ENCODE results near the gene COL8A2. TPM values are rescaled to one million over a fixed set of nuclear protein-coding genes. Genes with fewer than 3 reads are reported as not detected.

Gene COL8A2
- total RNA-seq, 2 donors from 2014 or later, result 0.25 TPM; not detected in 1

- H3K4me1 Mint-ChIP-seq, result peaks cover 57% of the 10 kb centered on the region
- peak overlapping the region; percentile 90 for H3K4me3 Mint-ChIP-seq
- peaks cover under 1% of the 10 kb centered on the region for H3K36me3 Mint-ChIP-seq (ENCODE audit: low read depth)
- H3K9me3 ChIP-seq (ENCODE audit: control insufficient read depth, low read length, poor library complexity, severe bottlenecking), result no peaks in the 10 kb centered on the region
- ATAC-seq (no peak), DNase-seq (no peak)
- H3K27me3 Mint-ChIP-seq, result no peaks in the 10 kb centered on the region
- H3K27ac Mint-ChIP-seq, result peak overlapping the region; percentile 100
These were observed 29.3 kb upstream of the COL8A2 start for GRCh38 chr1:36154335-36154734.

DNA sequence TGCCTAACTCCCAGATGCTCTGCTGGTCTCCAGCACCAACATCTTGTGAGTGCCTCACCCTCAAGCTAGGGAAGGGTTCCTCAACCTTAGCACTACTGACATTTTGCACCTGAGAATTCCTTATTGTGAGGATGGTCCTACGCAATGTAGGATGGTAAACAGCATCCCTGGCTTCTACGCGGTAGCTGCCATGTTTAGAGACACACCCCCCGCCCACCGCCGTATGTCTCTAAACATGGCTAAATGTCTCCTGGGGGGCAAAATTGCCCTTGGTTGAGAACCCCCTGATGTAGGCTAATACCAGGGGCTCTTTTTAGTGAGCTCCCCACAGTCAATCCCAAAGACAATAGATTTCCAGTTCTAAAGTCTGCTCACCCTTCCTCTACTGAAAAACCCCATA lies 28.5 kb upstream of the COL8A2 start:
- Mint-ChIP-seq H3K4me1 (peaks cover 60% of the 10 kb centered on the region), H3K27ac (peak overlapping the region; percentile 100)

GRCh38 chr1:36151845-36152203 lies 26.8 kb upstream of the COL8A2 start:
- peak overlapping the region; percentile 85 for H3K4me3 Mint-ChIP-seq
- peaks cover 3% of the 10 kb centered on the region for H3K36me3 Mint-ChIP-seq (ENCODE audit: low read depth)
- peaks cover 58% of the 10 kb centered on the region for H3K4me1 Mint-ChIP-seq
- ATAC-seq (no peak), DNase-seq (peak in 2 of 3 donors; percentile 50 to 51)
- no peaks in the 10 kb centered on the region for H3K9me3 ChIP-seq (ENCODE audit: control insufficient read depth, low read length, poor library complexity, severe bottlenecking)
- peak overlapping the region; percentile 100 for H3K27ac Mint-ChIP-seq
- H3K27me3 Mint-ChIP-seq, result no peaks in the 10 kb centered on the region

More for the DNA sequence above, 28.5 kb upstream of the COL8A2 start:
- H3K9me3 ChIP-seq (ENCODE audit: control insufficient read depth, low read length, poor library complexity, severe bottlenecking), result no peaks in the 10 kb centered on the region
- H3K27me3 Mint-ChIP-seq, result no peaks in the 10 kb centered on the region
- H3K36me3 Mint-ChIP-seq (ENCODE audit: low read depth), result peaks cover 3% of the 10 kb centered on the region
- no peak for DNase-seq
- H3K4me3 Mint-ChIP-seq, result peak overlapping the region; percentile 50
- ATAC-seq, result no peak

DNA sequence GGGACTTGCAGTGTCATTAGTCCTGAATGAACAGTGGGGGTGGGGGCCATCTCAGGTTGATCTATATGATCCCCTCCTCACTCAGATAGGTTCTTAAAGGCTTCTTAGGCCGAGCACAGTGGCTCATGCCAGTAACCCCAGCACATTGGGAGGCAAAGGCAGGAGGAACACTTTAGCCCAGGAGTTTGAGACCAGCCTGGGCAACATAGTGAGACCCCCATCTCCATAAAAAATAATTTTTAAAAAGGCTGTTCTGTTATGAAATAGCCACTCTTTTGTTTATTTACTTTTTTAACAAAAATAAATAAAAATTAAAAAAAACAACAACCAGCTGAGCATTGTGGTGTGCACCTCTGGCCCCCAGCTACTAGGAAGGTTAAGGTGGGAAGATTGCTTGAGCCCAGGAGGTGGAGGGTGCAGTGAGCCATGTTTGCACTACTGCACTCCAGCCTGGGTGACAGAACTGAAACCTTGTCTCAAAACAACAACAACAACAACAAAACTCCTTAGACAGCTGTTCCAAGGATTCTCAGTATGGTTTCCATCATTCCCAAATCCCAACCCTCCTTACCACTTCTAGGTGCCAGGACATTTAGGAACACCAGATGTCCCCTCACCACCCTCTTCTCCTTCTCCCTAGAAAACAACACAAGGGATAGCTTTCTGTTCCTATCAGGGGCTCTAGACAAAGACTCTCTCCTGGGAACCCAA lies 26.3 kb upstream of the COL8A2 start:
- no peaks in the 10 kb centered on the region for H3K9me3 ChIP-seq (ENCODE audit: control insufficient read depth, low read length, poor library complexity, severe bottlenecking)
- Mint-ChIP-seq H3K4me3 (peak overlapping the region; percentile 100), H3K27me3 (no peaks in the 10 kb centered on the region), H3K36me3 (ENCODE audit: low read depth) (peaks cover 3% of the 10 kb centered on the region), H3K4me1 (peaks cover 58% of the 10 kb centered on the region), H3K27ac (peak overlapping the region; percentile 100)
- ATAC-seq, result no peak
- no peak for DNase-seq

GRCh38 chr1:36150296-36151133 lies 25.5 kb upstream of the COL8A2 start:
- H3K4me3 Mint-ChIP-seq, result peak overlapping the region; percentile 100
- peaks cover 58% of the 10 kb centered on the region for H3K4me1 Mint-ChIP-seq
- DNase-seq (peak; percentile 44 to 67 (median 56)), ATAC-seq (peak; percentile 20)
- H3K27ac Mint-ChIP-seq, result peak overlapping the region; percentile 100
- peaks cover 3% of the 10 kb centered on the region for H3K36me3 Mint-ChIP-seq (ENCODE audit: low read depth)
- no peaks in the 10 kb centered on the region for H3K27me3 Mint-ChIP-seq
- H3K9me3 ChIP-seq (ENCODE audit: control insufficient read depth, low read length, poor library complexity, severe bottlenecking), result no peaks in the 10 kb centered on the region

GRCh38 chr1:36149973-36150295 lies 24.9 kb upstream of the COL8A2 start:
- Mint-ChIP-seq H3K36me3 (ENCODE audit: low read depth) (peaks cover 3% of the 10 kb centered on the region), H3K27ac (peak overlapping the region; percentile 100), H3K27me3 (no peaks in the 10 kb centered on the region), H3K4me1 (peaks cover 53% of the 10 kb centered on the region), H3K4me3 (peak overlapping the region; percentile 100)
- H3K9me3 ChIP-seq (ENCODE audit: control insufficient read depth, low read length, poor library complexity, severe bottlenecking), result no peaks in the 10 kb centered on the region
- ATAC-seq (no peak), DNase-seq (no peak)

DNA sequence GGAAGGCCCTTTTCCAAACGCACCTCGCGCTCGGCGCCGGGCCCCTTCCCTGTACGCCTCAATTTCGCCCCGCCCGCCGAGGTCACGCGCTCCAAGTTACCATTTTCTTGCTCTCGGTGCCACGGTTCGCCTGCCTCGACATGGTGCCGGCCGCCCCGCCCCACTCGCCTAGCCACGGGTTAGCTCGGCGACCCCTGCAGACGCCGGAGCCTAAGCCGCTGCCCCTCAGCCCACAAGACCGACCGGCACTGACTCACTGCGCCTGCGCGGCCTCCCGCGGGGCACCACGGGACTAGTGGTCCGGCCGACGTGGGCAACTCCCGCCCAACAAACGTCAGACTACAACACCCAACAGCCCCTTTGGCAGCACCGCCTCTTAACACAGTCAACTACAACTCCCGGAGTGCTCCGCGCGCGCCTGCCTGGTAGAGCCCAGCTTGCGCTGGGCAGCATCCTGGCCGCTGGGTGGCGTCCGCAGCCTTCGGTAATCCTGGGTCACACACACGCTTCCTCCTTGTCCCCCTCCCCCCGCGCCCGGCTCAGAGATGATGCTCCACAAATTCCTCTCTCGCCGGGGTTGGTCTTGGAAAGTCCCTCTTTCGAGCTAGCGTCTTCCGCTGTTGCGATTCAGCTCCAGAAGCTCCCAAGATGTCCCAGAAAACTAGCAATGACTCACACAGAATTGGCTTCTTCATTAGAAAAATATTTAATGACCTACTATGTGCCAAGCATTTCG lies 24.4 kb upstream of the COL8A2 start, which contains the start of gene TRAPPC3:
TRAPPC3 (minus strand) TSS at position 250 of the 736 bp plus-strand sequence; CDS start at position 142, 108 bp downstream.
- no peaks in the 10 kb centered on the region for H3K27me3 Mint-ChIP-seq
- H3K36me3 Mint-ChIP-seq (ENCODE audit: low read depth), result peaks cover 3% of the 10 kb centered on the region
- H3K9me3 ChIP-seq (ENCODE audit: control insufficient read depth, low read length, poor library complexity, severe bottlenecking), result no peaks in the 10 kb centered on the region
- peaks cover 50% of the 10 kb centered on the region for H3K4me1 Mint-ChIP-seq
- DNase-seq (peak; percentile 99 to 100 (median 100)), ATAC-seq (peak; percentile 93)
- H3K27ac Mint-ChIP-seq, result peak within 1 kb of the TSS; percentile 100
- peak within 1 kb of the TSS; percentile 100 for H3K4me3 Mint-ChIP-seq

- H3K36me3 Mint-ChIP-seq (ENCODE audit: low read depth), result peaks cover 3% of the 10 kb centered on the region
- ATAC-seq (no peak), DNase-seq (no peak)
- H3K27ac Mint-ChIP-seq, result peak overlapping the region; percentile 100
- no peaks in the 10 kb centered on the region for H3K27me3 Mint-ChIP-seq
- H3K4me1 Mint-ChIP-seq, result peaks cover 47% of the 10 kb centered on the region
- H3K9me3 ChIP-seq (ENCODE audit: control insufficient read depth, low read length, poor library complexity, severe bottlenecking), result no peaks in the 10 kb centered on the region
- H3K4me3 Mint-ChIP-seq, result peak overlapping the region; percentile 100
These were observed 23.8 kb upstream of the COL8A2 start for GRCh38 chr1:36148821-36149236.

DNA sequence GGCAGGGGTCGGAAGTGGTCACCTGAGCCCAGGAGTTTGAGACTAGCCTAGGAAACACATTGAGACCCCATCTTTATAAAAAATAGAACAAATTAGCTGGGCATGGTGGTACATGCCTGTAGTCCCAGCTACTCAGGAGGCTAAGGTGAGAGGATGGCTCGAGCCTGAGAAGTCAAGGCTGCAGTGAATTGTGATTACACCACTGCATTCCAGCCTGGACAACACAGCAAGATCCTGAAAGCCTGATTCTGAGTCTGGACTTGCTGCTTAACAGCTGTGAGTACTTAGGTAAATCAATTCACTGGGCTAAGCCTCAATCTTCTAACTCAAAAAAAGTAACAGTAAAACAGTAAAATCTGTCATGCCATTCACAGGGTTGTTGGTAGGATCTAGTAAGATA lies 19.4 kb upstream of the COL8A2 start:
- H3K27me3 Mint-ChIP-seq, result no peaks in the 10 kb centered on the region
- peak overlapping the region; percentile 49 for H3K27ac Mint-ChIP-seq
- H3K4me1 Mint-ChIP-seq, result peaks cover 38% of the 10 kb centered on the region
- H3K4me3 Mint-ChIP-seq, result no peak overlapping the region
- H3K9me3 ChIP-seq (ENCODE audit: control insufficient read depth, low read length, poor library complexity, severe bottlenecking), result no peaks in the 10 kb centered on the region
- no peak for DNase-seq
- H3K36me3 Mint-ChIP-seq (ENCODE audit: low read depth), result peaks cover 5% of the 10 kb centered on the region
- no peak for ATAC-seq

DNA sequence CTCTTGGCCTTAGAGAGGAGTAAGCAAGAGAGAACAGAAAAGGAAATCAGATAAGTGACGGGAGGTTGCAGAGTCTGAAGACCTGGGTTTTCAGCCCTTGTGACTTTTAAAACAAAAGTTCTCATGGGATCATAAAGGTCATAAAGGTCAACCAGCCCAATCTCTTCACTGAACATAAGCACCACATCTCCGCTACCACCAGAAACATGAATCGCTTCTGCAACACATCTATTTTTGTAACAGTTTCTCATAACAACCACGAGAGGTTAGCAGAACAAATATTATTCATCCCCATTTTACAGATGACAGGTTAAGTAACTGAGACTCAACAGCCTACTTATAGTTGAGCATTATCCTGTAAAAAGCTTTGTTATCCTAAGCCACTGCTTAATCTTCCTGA lies 18.4 kb upstream of the COL8A2 start:
- ATAC-seq, result no peak
- peaks cover 30% of the 10 kb centered on the region for H3K4me1 Mint-ChIP-seq

DNA sequence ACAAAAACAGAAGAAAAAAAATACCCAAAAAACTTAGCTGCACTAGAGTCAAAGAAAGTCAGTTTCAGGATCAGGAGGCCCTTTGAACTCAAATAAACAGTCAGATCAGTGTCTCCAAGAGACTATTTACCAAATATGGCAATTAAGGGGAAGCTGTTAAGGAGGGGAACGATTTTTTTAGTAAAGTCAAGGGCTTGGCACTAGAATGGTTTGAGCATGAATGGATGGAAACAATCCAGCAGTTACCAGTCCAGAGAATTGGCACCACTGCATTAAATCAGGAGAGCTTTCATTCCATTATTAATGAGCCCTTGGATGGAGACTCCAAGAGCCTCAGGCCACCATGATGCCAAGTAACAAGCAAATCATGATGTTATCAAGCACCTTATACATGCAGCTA lies 17.1 kb upstream of the COL8A2 start:
- Mint-ChIP-seq H3K4me3 (no peak overlapping the region), H3K4me1 (peaks cover 22% of the 10 kb centered on the region), H3K36me3 (ENCODE audit: low read depth) (peaks cover 4% of the 10 kb centered on the region), H3K27ac (no peak overlapping the region), H3K27me3 (no peaks in the 10 kb centered on the region)
- H3K9me3 ChIP-seq (ENCODE audit: control insufficient read depth, low read length, poor library complexity, severe bottlenecking), result no peaks in the 10 kb centered on the region
- ATAC-seq (no peak), DNase-seq (no peak)

More for the DNA sequence above, 18.4 kb upstream of the COL8A2 start:
- H3K27me3 Mint-ChIP-seq, result no peaks in the 10 kb centered on the region
- H3K36me3 Mint-ChIP-seq (ENCODE audit: low read depth), result peaks cover 2% of the 10 kb centered on the region
- H3K27ac Mint-ChIP-seq, result peak overlapping the region; percentile 49
- no peak overlapping the region for H3K4me3 Mint-ChIP-seq
- no peak for DNase-seq
- no peaks in the 10 kb centered on the region for H3K9me3 ChIP-seq (ENCODE audit: control insufficient read depth, low read length, poor library complexity, severe bottlenecking)

GRCh38 chr1:36139521-36139920 lies 14.5 kb upstream of the COL8A2 start:
- Mint-ChIP-seq H3K27me3 (no peaks in the 10 kb centered on the region), H3K4me3 (no peak overlapping the region)

GRCh38 chr1:36137776-36138175 lies 12.8 kb upstream of the COL8A2 start:
- no peak overlapping the region for H3K4me3 Mint-ChIP-seq
- H3K4me1 Mint-ChIP-seq, result peaks cover 9% of the 10 kb centered on the region
- ATAC-seq, result no peak
- DNase-seq, result no peak
- no peaks in the 10 kb centered on the region for H3K27me3 Mint-ChIP-seq
- H3K9me3 ChIP-seq (ENCODE audit: control insufficient read depth, low read length, poor library complexity, severe bottlenecking), result no peaks in the 10 kb centered on the region
- H3K27ac Mint-ChIP-seq, result no peak overlapping the region
- H3K36me3 Mint-ChIP-seq (ENCODE audit: low read depth), result peaks cover 4% of the 10 kb centered on the region

More at GRCh38 chr1:36139521-36139920, 14.5 kb upstream of the COL8A2 start:
- Mint-ChIP-seq H3K27ac (peak overlapping the region; percentile 32), H3K4me1 (peaks cover 17% of the 10 kb centered on the region), H3K36me3 (ENCODE audit: low read depth) (peaks cover 4% of the 10 kb centered on the region)
- ATAC-seq, result no peak
- no peaks in the 10 kb centered on the region for H3K9me3 ChIP-seq (ENCODE audit: control insufficient read depth, low read length, poor library complexity, severe bottlenecking)
- DNase-seq, result no peak
